Thyroid gland (tissue), 4 donors: ENCODE data around the gene ISM1. TPM values are rescaled to one million over a fixed set of nuclear protein-coding genes. Genes with fewer than 3 reads are reported as not detected.

Experiments used
- DNase-seq, 2 donors: peaks; one replicate each; pipeline ENCODE4 v3.0.0-alpha.2; 2019
- H3K27ac ChIP-seq, 3 donors: fragments of 200-600 bp; sonication (generic); 1 replicate in 2 of 3; 2 replicates in 1 of 3; pipeline ENCODE4 v1.5.1; 2016 to 2019; ENCODE audit warnings: mild to moderate bottlenecking in 1 of 3, moderate library complexity in 1 of 3
- H3K27me3 ChIP-seq: fragments of 200-600 bp; sonication (generic); one replicate; pipeline ENCODE4 v1.5.1; 2019
- H3K36me3 ChIP-seq, 2 donors: fragments of 200-600 bp; sonication (generic); one replicate each; pipeline ENCODE4 v1.5.1; 2016 to 2019
- H3K4me1 ChIP-seq, 2 donors: fragments of 200-600 bp; sonication (generic); one replicate each; pipeline ENCODE4 v1.5.1; 2017 to 2019
- H3K4me3 ChIP-seq, 3 donors: fragments of 200-600 bp; sonication (generic); replicated peaks in 1 of 3; 1 replicate in 2 of 3; 2 replicates in 1 of 3; pipeline ENCODE4 v1.5.1; 2016; ENCODE audit warnings: mild to moderate bottlenecking in 1 of 3
- H3K9me3 ChIP-seq: fragments of 200-600 bp; sonication (generic); one replicate; pipeline ENCODE4 v1.5.1; 2017
- POLR2A ChIP-seq, 2 donors: fragments of 450-650 bp; IDR thresholded peaks; one replicate each; pipeline ENCODE4 v1.6.1; 2017; ENCODE audit warnings: antibody characterized with exemption in 2 of 2, mild to moderate bottlenecking in 2 of 2, moderate library complexity in 1 of 2
- WGBS, 2 donors: methylation state at CpG; one replicate each; pipeline ENCODE4 v1.1.5; 2017; 5-methylcytosine and 5-hydroxymethylcytosine counted together
- intact Hi-C: fragments of 100-400 bp; cut with DNase I; formaldehyde crosslinking; loops from one replicate; pipeline ENCODE4 v1.15.1; 2023
- total RNA-seq, 4 donors: library from RNA; depleted of rRNA; stranded (reverse); fragments of >200 nt; gene quantifications; one replicate each; pipeline ENCODE4 v1.2.3, GENCODE V29; 2016
- TF ChIP-seq, protein P1 (sequence below), 6 experiments: fragments of 200-600 bp in 3 of 6; fragments of 450-650 bp in 3 of 6; sonication (generic) in 3 of 6; IDR thresholded peaks; one replicate each; pipeline ENCODE4 v1.5.1; 2016 to 2019; ENCODE audit warnings: antibody characterized with exemption in 6 of 6, mild to moderate bottlenecking in 2 of 6, inconsistent platforms in 1 of 6, moderate library complexity in 1 of 6

Gene ISM1
- total RNA-seq, 4 donors from 2014 or later: 77.5 to 98.4 (median 83.7) TPM

DNA sequence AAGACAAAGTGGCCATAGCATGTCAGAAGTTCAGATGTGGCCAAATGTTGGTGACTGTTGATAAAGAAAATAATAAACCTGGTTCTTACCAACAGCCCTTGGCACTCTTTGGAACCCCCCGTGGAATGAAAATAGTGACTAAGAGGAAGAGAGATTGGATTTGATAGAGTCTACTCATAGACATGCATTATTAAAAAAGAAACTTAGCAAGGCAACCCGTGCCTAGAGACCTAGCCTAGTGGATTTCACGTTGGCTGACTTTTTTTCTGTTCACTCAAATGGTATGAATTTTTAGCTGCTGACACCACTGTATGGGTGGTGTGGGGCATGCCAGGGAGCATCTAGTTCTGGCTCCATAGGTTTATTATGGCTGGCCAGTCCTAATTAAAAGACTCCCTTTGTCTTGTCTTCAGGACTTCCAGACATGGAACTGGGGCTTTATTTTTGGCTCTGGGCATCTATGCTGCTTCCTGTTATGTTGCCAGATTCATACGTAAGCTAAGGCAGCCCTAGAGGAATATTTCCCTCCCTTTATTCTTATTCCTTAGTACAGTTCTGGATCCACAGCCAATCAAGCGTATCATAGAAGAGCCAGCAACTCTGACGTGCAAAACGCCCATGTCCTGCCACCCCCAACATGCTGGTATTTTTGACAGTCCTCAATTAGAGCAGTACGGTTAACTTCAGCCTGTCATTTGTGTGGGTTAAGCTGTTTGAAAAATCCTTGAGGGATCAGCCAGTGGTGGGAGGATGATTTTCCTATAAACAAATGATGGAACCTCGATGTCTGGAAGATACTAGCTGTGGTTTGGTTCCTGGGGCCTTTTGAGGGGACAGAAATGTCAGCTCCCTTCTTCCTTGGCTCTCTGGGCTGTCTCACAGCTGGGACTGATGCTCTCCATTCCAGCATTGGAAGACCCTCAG is 127.5 kb downstream of the ISM1 start:
- Histone ChIP-seq H3K36me3 (no peaks in the 10 kb centered on the region), H3K27ac (no peak overlapping the region), H3K4me1 (no peaks in the 10 kb centered on the region), H3K4me3 (no peak overlapping the region), H3K9me3 (no peaks in the 10 kb centered on the region), H3K27me3 (no peaks in the 10 kb centered on the region)
- WGBS, 2 donors: 69 to 80% methylated on average over 9 of the region's 9 CpGs
- intact Hi-C loops: no loop called here
- DNase-seq: no peak
- TF ChIP-seq POLR2A (IDR thresholded peaks at IDR 0.05): no peak
- TF ChIP-seq, protein P1, sequence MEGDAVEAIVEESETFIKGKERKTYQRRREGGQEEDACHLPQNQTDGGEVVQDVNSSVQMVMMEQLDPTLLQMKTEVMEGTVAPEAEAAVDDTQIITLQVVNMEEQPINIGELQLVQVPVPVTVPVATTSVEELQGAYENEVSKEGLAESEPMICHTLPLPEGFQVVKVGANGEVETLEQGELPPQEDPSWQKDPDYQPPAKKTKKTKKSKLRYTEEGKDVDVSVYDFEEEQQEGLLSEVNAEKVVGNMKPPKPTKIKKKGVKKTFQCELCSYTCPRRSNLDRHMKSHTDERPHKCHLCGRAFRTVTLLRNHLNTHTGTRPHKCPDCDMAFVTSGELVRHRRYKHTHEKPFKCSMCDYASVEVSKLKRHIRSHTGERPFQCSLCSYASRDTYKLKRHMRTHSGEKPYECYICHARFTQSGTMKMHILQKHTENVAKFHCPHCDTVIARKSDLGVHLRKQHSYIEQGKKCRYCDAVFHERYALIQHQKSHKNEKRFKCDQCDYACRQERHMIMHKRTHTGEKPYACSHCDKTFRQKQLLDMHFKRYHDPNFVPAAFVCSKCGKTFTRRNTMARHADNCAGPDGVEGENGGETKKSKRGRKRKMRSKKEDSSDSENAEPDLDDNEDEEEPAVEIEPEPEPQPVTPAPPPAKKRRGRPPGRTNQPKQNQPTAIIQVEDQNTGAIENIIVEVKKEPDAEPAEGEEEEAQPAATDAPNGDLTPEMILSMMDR (IDR thresholded peaks at IDR 0.05): no peak

DNA sequence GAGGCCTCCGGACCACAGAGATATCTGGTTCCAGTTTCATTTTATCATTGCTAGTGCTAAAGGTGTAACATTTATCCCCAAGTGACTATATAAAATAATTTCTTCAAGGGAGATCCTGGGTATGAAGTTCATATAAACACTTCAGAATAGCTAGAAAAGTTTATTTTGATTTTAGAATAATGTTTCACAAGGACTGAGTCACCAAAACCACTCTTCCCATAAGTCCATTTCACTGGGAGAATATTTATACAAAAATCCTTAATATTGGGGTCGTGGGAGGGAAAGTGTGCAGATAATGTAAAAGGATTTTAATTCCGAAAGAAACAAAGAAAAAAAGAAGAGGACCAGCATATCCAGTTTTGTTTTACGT is 128.1 kb downstream of the ISM1 start:
- Histone ChIP-seq H3K27ac (no peak overlapping the region), H3K4me3 (no peak overlapping the region), H3K4me1 (no peaks in the 10 kb centered on the region), H3K27me3 (no peaks in the 10 kb centered on the region), H3K9me3 (no peaks in the 10 kb centered on the region), H3K36me3 (no peaks in the 10 kb centered on the region)
- TF ChIP-seq POLR2A (IDR thresholded peaks at IDR 0.05): no peak
- TF ChIP-seq, protein P1 (IDR thresholded peaks at IDR 0.05): no peak
- intact Hi-C loops: no loop called here
- DNase-seq: no peak
- 94% methylated on average over 4 of the region's 4 CpGs for WGBS, 2 donors

Other genes with a start within 250 kb of the ISM1 start
- gene SPTLC3, start 212.3 kb upstream of the ISM1 start, total RNA-seq: 10 to 100 TPM; 33.8 to 71.5 (median 37.7) TPM